HL-60/S4 treated with retinoic acid at 250 ng/mL for 4 days and 3 days (cell line): ENCODE results near the gene PHF21B.

ENCODE experiments used
- in situ Hi-C: fragments of 300-500 bp; cut with MboI; formaldehyde crosslinking; loops from 2 replicates; pipeline ENCODE4 v1.7.0; 2022; ENCODE audit warnings: low sequenced_read_pairs

PHF21B gene

DNA sequence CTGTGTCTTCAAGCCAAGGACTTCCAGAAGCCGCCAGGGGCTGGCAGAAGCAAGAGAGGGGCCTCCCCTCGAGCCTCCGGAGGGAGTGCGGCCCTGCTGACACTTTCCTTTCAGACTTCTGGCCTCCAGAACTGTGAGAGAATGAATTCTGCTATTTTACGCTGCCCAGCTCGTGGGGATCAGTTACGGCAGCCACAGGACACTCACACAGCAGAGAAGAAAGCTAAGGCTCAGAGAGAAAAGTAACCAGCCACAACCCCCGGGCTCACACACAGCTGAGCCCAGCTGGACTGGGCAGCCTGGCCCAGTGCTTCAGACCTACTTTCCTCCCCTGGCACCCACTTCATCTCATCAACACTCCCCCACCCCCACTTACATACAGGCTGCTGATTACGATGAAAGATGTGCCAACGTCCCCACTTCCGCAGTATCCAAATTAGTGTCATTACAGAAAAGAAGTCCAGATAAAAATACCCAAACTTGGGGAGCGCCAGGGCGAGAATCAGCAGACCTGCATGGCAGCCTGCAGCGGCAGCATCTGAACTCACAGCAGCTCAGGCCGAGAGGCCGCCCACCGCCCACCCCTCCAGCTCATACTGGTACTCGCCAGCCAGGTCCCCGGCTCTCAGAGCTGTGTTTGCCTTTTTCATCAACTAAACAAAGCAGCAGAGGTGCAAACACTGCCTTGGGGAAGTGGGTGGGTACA, 15.3 kb downstream of the PHF21B start:
- in situ Hi-C loops: no loop called here

DNA sequence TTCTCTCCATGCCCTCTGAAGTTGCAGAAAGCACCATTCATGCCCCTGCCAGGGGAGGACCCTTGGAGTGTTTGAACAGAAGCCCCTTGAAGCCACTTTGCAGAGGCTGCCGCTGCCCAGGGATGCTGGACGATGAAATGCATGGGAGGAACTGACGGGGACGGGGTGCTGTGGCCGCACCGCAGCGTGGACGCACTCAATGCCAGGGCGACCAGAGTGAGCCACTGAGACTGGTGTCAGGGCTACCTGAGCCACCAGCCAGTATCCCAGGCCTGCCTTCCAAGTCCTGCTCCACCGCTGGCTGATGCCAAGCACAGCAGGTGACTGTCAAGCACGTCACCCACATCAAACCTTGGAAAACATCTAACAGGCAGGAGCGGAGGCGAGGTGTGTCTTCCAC, 17.6 kb downstream of the PHF21B start:
- in situ Hi-C loops: no loop called here

DNA sequence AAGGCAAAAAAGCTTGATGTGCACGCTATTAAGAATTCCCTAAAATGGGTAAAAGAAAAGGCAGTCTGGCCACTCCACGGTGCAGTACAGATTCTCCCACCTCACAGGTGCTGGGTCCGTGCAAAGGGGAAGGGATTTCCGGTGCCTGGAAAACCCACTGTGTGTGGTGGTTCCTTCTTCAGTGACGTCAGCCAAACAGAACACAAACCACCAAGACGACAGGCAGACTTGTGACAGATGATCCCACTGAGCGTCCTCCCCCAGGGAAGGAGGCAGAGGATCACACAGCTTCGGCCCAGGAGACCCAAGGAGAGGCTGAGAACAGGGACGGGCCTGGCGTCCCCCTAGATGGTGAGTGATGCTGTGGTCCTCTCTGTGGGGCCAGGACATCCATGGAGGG, 18.6 kb downstream of the PHF21B start:
- in situ Hi-C loops: no loop called here

DNA sequence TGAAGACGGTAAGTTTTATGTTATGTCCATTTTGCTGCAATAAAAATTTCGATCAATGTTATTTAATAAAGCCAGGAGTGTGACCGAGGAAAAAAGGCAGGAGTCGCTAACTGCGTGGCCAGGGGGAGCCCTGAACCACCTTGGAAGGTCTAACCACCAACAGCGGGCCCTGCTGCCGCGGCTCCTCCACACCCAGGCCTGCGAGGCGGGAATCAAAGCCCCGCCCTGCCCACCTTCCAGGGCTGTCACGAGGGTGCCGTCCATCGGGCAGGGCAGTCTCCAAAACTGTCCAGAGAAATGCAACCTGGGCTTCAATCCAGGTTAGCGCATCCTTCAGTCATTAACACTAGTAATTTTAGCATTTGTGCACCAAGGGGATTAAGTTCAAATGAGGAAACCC, 19.0 kb downstream of the PHF21B start:
- in situ Hi-C loops: no loop called here

DNA sequence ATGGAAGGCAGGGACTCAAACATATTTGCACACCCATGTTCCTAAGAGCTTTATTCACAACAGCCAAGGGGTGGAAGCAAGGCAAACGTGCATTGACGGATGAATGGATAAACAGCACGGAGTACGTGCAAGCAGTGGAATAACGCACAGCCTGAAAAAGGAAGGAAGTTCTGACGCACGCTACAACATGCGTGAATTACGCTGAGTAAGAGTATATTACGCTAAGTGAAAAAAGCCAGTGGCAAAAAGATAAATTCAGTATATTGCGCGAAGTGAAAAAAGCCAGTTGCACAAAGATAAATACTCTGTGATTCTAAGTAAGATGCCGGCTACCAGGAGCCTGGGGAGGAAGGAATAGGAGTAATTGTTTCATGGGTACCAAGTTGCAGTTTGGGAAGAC, 19.5 kb downstream of the PHF21B start:
- in situ Hi-C loops: no loop called here

DNA sequence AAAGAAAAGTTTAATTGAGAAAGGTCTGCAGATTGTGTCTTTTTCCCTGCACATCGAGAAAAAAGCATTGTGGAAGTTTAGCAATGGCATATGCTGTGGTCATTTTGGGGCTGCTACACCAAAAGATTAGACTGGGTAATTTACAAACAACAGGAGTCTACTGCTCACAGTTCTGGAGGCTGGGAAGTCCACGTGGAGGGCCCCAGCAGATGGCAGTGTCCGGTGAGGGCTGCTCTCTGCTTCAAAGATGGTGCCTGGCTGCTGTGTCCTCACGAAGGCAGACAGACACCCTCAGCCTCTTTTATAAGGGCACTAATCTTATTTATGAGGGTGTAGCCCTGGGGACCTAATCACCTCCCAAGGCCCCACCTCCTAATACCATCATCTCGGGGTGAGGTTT, 21.1 kb downstream of the PHF21B start:
- in situ Hi-C loops: no loop called here

DNA sequence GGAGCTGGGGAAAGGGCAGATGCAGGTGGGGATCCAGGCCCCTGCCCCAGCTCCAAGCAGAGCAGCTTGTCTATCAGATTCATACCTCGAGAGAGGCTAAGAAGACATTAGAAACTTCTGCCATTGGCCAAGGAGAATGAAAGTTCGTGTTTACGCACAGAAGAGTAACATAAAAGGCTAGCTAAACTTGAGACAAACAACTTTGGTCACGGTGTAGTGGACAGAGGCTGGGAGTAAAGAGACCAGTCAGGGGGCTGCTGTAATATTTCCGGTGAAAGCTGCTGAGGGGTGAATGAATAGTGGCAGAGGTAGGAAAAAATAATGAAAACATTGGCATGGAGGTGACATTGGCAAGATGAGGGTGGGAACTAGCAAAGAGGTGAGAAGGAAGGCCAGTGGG, 22.9 kb downstream of the PHF21B start:
- in situ Hi-C loops: no loop called here

DNA sequence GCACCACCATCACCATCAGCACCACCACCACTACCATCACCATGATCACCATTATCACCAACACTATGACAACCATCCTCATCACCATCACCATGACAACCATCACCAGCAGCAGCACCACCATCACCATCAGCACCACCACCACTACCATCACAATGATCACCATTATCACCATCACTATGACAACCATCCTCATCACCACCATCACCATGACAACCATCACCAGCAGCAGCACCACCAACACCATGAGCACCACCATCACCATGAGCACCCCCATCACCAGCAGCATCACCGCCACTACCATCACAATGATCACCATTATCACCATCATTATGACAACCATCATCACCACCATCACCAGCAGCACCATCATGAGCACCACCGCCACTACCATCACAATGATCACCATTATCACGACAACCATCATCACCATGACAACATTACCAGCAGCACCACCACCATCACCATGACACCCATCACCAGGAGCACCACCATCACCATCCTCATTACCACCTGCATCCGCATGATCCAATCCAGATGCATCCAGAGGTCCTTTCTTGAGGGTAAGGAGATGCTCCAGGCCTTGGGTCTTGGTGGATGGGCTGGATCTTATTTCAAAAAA, 23.8 kb downstream of the PHF21B start:
- in situ Hi-C loops: no loop called here

DNA sequence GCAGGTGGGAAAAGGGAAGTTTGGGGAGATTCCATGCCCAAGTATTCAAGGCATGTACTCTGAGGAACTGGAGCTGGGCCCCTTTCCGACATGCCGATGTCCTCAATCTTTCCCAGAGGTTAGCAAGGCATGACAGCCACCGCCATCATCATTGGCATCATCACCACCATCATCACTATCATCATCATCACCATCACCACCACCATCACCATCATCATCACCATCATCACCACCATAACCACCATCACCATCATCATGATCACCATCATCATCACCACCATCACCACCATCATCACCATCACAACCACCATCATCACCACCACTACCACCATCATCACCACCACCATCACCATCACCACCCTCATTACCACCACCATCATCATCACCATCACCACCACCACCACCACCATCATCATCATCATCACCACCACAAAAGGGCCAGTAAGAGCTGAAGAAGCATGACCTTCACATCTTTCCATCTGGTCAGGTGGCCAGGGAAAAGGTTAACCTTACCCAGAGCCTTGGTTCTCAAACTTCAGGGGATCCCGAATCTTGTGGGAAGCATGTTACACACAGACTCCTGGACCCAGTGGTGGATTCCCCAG, 25.8 kb downstream of the PHF21B start:
- in situ Hi-C loops: no loop called here

DNA sequence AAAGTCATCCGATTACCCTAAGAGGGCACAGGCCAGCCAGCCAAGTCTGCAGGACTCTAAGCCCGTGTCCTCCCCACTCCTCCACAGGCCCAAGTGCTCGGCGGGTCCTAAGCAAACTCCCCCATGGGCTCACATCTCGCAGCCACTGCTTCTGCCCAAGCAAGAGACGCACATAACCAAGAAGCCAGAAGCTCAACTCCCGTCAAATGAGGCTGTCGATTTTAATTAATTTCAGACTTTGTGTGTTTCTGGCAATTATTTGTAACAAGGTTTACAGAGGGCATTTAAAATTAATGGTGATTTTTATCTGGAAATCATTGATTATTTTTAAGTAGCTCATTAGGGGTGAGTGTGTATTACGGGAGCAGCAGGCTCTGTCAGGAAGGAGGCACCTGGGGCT, 27.4 kb downstream of the PHF21B start:
- in situ Hi-C loops: no loop called here

DNA sequence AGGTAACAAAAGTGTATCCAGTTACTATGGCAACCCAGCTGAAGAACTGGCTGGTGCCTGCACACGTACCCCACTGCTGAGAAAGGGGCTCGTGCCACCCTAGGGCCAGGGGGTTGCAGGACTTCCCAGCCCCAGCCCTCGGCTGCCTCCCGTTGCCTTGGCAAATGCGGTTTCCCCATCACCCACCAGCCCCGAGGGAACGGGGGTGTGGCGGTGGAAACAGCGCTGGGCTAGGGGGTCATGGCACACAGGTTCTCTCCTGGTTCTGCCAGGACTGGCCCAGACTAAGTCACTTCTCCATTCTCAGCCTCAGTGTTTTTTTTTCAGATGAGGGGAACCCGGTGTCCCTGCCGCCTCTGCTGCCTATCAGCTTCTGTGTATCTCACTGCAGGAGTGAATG, 27.9 kb downstream of the PHF21B start:
- in situ Hi-C loops: no loop called here

DNA sequence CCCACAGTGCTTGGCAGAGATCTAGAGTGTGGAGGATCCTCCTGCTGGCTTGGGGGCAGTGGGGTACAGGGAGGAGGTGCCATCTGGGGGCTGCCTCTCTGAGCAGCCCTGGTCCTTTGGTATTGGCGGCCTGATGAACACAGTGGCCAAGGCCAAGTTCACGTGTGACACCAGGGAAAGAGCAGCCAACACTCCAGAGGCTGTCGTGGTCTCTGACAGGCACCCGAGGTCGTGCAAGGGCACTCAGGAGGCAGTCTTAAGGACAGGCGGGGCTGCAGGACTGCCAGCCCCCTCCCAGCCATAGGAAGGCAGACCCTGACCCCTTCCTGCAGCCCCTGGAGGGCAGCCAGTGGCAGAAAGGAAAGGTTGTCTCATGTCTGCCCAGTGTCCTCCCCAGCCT, 30.7 kb downstream of the PHF21B start:
- in situ Hi-C loops: no loop called here

DNA sequence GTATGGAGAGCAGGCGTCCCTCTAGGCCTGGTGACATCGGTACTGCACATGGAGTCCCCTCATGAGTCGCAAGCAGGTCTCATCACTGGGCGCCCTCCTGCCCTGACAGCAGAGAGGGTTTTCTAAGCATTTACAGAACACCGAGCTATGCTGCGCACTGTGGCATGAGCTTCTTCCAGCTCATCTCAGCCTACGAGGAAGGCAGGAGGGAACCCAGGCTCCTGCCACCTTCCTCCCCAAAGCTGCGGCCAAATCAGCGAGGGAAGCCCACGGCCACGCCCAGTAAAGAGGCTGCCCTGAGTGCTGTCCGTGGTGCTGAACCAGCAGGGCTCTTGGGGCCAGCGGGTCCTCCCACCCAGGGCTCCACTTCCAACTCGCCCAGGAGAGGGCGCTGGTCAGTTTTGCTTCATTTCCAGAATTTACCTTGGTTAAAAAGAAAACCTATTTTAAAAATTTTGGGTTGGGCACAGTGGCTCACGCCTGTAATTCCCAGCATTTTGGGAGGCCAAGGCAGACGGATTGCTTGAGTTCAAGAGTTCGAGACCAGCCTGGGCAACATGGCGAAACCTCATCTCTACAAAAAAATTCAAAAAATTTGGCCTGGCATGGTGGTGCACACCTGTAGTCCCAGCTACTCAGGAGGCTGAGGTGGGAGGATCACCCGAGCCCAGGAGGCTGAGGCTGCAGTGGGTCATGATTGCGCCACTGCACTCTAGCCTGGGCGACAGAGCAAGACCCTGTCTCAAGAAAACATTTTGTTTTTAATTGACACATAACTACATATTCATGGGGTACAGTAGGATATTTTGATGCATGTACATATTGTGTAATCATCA, 34.2 kb downstream of the PHF21B start:
- in situ Hi-C loops: no loop called here

DNA sequence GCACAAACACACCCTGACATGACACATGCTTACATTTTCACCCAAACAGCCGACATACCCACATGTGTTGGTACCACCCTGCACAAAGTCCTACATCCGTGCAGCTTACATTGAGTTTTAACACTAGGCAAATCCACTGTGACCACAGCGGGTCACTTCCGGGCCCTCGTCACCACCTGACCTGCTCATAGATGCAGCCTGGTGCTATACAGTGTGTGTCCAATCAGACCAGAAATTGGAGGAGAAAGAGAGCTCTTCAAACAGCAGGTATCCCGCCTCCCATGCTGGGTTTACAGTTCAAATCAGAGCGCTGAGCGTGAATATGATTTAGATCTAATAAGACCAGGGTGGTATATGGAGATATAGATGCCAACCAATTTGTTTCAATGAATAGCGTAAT, 35.4 kb downstream of the PHF21B start:
- in situ Hi-C loops: no loop called here

DNA sequence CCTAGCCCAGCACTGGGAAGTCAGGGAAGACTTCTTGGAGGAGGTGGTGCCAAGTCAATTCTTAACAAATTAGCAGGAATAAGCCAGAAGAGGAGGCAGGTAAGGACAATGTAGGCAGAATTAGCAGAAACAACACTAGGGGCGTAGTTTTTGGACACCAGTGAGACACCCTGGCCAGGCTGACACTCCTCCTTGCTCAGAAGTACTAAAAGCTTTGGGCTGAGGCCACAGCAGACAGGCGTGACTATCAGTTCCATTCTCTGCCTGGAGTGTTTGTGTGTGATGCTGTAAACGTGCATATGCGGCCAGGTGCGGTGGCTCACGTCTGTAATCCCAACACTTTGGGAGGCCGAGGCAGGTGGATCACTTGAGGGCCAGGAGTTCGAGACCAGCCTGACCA, 36.0 kb downstream of the PHF21B start:
- in situ Hi-C loops: no loop called here

DNA sequence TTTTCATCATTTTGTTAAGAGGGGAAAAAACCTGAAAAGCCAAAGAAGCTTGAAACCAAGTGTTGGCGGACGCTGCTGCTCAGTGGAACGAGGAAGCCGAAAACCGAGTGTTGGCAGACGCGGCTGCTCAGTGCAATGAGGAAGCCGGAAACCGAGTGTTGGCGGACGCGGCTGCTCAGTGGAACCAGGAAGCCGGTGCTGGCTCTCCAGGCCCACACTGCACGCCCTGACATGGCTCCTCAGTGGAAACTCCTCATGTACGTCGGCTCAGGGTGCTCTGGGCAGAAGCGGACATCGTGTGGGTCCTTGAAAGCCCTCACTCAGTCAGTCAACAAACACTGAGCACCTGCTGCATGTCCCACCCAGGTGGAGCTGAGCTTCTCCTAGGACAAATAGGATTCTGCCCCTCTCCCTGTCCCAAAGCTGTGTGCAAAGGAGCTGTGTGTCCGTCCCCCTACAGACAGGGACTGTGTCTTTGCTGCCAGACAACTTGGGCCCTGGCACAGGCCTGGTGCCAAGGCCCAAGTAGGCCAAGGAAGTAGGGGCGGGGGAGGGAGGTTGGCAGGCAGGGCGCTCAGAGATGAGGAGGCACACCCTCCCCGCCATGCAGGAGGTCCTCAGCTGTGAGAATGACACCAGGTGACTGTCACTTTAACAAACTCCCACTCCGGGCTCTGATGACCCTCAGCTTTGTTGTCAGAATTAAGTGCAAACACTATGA, 37.3 kb downstream of the PHF21B start:
- in situ Hi-C loops: no loop called here

DNA sequence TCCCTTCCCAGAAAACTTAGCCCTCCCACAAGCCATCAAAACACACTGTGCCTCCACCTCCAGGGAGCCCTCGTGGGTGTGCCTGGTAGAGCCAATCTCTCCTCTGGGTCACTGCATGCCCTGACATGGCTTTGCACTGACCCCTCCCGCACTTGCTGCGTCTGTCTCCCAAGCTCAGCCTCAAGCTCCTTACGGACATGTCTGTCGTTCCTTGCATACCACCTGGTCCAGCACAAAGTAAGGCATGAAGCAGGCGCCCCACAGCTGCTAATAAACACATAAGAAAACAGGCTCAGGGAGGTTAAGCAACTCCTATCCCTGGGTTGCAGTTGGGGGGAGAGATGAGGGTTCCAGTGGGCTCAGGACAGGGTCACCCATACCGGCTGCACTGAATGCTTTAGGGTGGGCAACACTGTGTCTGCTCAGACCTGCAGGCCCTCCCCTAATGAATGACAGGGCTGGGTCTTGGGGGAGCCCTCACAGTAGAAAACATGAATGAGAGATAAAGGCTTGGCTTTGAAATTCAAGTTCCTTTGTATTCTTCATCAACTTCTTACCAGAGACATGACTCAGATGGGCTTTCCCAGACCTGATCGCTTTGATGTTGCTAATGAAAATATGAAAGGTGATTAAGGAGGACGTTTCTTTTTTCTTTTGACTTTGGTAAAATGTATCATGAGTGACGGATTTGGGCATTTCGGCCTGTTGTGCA, 38.0 kb downstream of the PHF21B start:
- in situ Hi-C loops: no loop called here

DNA sequence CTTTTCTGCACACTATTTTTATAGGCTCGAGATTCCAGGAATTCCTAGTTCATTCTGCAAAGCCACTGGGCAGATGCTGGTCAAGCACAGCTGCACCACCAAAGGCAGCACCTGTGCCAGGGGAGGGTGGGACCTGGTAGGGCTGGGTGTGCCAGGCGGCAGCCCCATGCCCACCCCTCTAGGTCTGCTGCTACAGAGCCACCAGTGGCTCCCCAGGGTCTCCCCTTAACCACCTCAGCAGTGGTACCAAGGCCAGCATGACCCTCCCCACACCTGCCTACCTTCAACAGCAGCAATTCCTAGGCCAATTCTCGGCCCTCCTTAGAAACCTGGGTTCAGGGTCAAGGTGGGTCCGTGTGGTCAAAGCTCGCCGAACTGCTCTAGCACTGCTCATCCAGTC, 39.5 kb downstream of the PHF21B start:
- in situ Hi-C loops: no loop called here

DNA sequence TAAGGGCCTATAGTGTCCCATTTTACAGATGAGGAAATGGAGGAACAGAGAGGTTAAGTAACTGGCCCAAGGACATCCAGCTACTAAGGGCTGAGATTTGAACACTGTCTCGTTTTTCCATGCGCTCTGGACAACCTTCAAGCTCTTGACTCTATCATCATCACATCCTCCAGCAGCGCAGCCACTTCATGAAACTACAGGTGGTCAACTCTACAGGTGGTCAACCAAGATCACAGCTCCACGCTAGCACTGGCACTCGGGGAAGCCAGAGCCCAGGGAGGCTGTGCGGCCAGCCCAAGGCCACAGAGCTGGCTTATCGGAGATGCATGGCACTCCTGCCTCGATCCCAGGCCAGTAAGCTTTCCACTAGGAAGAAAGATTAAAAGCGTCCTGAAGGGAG, 40.0 kb downstream of the PHF21B start:
- in situ Hi-C loops: no loop called here

DNA sequence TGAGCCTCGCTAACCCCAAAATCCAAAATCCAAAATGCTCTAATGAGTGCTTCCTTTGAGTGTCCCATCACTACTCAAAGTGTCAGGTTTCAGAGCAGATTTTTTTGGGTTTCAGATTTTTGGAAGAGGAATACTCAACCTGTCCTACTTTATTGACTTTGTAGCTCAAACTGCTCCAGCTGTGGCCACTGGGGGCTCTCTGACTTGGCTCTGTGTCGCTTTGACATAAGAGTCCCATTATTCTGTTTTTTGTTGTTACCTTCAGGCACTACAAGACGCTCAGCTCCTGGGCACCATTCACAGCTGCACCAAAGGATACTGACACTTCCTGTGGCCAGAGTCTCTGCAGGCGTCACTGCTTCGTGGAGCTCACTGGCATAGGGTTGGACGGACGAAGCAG, 41.1 kb downstream of the PHF21B start:
- in situ Hi-C loops: no loop called here
